ENCODE data around the gene SH3RF2.
"Not testable (repeated sequence)": the region's sequence is repeated elsewhere in the genome, so short reads cannot be mapped to it uniquely, and the experiment has no call there.

The SH3RF2 gene

GRCh38 chr5:146006470-146007190 lies 70.3 kb downstream of the SH3RF2 start:
- Histone ChIP-seq H3K27me3 (ENCODE audit: control insufficient read depth, insufficient read depth, low read length) (no peaks in the 10 kb centered on the region), H3K9ac (ENCODE audit: low read length) (no peak overlapping the region), H3K27ac (ENCODE audit: low read depth, low read length) (no peak overlapping the region), H3K36me3 (ENCODE audit: control insufficient read depth, insufficient read depth, low read length) (no peaks in the 10 kb centered on the region), H3K4me3 (ENCODE audit: low read depth, low read length) (no peak overlapping the region), H3K4me1 (ENCODE audit: control insufficient read depth, insufficient read depth, low read length) (no peaks in the 10 kb centered on the region), H3K9me3 (ENCODE audit: control insufficient read depth, insufficient read depth, low read depth, low read length) (no peaks in the 10 kb centered on the region)

DNA sequence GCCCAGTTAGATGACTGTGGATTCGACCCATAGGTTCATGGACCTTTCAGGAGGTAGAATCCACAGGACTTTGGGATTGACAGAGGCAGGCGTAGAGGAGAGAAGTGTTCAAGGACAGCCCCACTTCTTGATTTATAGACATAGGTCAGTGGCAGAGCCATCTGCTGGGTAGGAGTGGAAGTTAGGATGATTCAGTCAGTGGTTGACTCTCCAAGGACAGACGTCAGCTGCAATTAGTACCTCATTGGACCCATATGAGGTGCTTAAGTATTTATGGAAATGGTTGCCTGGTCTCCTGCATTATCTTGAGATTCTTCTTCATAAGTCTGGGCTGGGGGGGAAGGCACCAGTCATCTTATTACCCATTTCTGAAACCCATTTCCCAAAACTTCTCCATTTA lies 70.9 kb downstream of the SH3RF2 start:
- H3K36me3 ChIP-seq (ENCODE audit: control insufficient read depth, insufficient read depth, low read length), result no peaks in the 10 kb centered on the region
- no peaks in the 10 kb centered on the region for H3K9me3 ChIP-seq (ENCODE audit: control insufficient read depth, insufficient read depth, low read depth, low read length)
- no peak overlapping the region for H3K9ac ChIP-seq (ENCODE audit: low read length)

DNA sequence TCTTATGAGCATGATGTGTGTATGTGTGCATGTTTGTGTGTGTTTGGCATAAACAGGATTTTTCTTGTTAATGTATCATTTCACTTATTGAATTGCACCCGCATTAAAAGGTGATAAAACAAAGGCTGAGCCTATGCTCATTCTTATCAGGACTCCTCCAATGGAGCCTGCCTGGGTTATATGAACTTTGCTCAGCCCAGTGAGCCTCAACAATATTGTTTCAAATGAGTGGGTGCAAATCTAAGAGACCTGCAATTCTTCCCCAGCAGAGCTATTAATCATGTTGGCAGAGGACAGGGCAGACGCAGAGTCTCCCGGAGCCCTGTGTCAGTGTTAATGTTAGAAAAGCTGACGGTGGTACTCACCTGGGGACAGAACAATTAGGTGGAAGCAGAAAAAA lies 71.6 kb downstream of the SH3RF2 start:
- Histone ChIP-seq H3K9ac (ENCODE audit: low read length) (no peak overlapping the region), H3K4me3 (ENCODE audit: low read depth, low read length) (no peak overlapping the region), H3K36me3 (ENCODE audit: control insufficient read depth, insufficient read depth, low read length) (no peaks in the 10 kb centered on the region), H3K27me3 (ENCODE audit: control insufficient read depth, insufficient read depth, low read length) (no peaks in the 10 kb centered on the region), H3K4me1 (ENCODE audit: control insufficient read depth, insufficient read depth, low read length) (no peaks in the 10 kb centered on the region), H3K27ac (ENCODE audit: low read depth, low read length) (no peak overlapping the region), H3K9me3 (ENCODE audit: control insufficient read depth, insufficient read depth, low read depth, low read length) (no peaks in the 10 kb centered on the region)

More for the DNA sequence above, 70.9 kb downstream of the SH3RF2 start:
- Histone ChIP-seq H3K4me3 (ENCODE audit: low read depth, low read length) (no peak overlapping the region), H3K27me3 (ENCODE audit: control insufficient read depth, insufficient read depth, low read length) (no peaks in the 10 kb centered on the region), H3K27ac (ENCODE audit: low read depth, low read length) (no peak overlapping the region), H3K4me1 (ENCODE audit: control insufficient read depth, insufficient read depth, low read length) (no peaks in the 10 kb centered on the region)

GRCh38 chr5:146009020-146009419 lies 72.6 kb downstream of the SH3RF2 start:
- no peaks in the 10 kb centered on the region for H3K4me1 ChIP-seq (ENCODE audit: control insufficient read depth, insufficient read depth, low read length)
- H3K4me3 ChIP-seq (ENCODE audit: low read depth, low read length), result no peak overlapping the region
- H3K9ac ChIP-seq (ENCODE audit: low read length), result no peak overlapping the region
- no peak overlapping the region for H3K27ac ChIP-seq (ENCODE audit: low read depth, low read length)
- no peaks in the 10 kb centered on the region for H3K36me3 ChIP-seq (ENCODE audit: control insufficient read depth, insufficient read depth, low read length)
- H3K9me3 ChIP-seq (ENCODE audit: control insufficient read depth, insufficient read depth, low read depth, low read length), result no peaks in the 10 kb centered on the region
- no peaks in the 10 kb centered on the region for H3K27me3 ChIP-seq (ENCODE audit: control insufficient read depth, insufficient read depth, low read length)

DNA sequence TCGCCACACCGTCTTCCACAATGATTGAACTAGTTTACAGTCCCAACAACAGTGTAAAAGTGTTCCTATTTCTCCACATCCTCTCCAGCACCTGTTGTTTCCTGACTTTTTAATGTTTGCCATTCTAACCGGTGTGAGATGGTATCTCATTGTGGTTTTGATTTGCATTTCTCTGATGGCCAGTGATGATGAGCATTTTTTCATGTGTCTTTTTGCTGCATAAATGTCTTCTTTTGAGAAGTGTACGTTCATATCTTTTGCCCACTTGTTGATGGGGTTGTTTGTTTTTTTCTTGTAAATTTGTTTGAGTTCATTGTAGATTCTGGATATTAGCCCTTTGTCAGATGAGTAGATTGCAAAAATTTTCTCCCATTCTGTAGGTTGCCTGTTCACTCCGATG lies 74.1 kb downstream of the SH3RF2 start:
- not testable (repeated sequence) for H3K27me3 ChIP-seq (ENCODE audit: control insufficient read depth, insufficient read depth, low read length); H3K27ac ChIP-seq (ENCODE audit: low read depth, low read length); H3K4me3 ChIP-seq (ENCODE audit: low read depth, low read length); H3K36me3 ChIP-seq (ENCODE audit: control insufficient read depth, insufficient read depth, low read length); H3K9me3 ChIP-seq (ENCODE audit: control insufficient read depth, insufficient read depth, low read depth, low read length); H3K9ac ChIP-seq (ENCODE audit: low read length); H3K4me1 ChIP-seq (ENCODE audit: control insufficient read depth, insufficient read depth, low read length)

- Histone ChIP-seq H3K9ac (ENCODE audit: low read length) (no peak overlapping the region), H3K27ac (ENCODE audit: low read depth, low read length) (no peak overlapping the region), H3K27me3 (ENCODE audit: control insufficient read depth, insufficient read depth, low read length) (no peaks in the 10 kb centered on the region), H3K4me3 (ENCODE audit: low read depth, low read length) (no peak overlapping the region), H3K36me3 (ENCODE audit: control insufficient read depth, insufficient read depth, low read length) (no peaks in the 10 kb centered on the region), H3K9me3 (ENCODE audit: control insufficient read depth, insufficient read depth, low read depth, low read length) (no peaks in the 10 kb centered on the region), H3K4me1 (ENCODE audit: control insufficient read depth, insufficient read depth, low read length) (no peaks in the 10 kb centered on the region)
These were observed 77.4 kb downstream of the SH3RF2 start for GRCh38 chr5:146013761-146014160.

- H3K27ac ChIP-seq (ENCODE audit: low read depth, low read length), result no peak overlapping the region
- no peaks in the 10 kb centered on the region for H3K36me3 ChIP-seq (ENCODE audit: control insufficient read depth, insufficient read depth, low read length)
- H3K27me3 ChIP-seq (ENCODE audit: control insufficient read depth, insufficient read depth, low read length), result no peaks in the 10 kb centered on the region
- no peaks in the 10 kb centered on the region for H3K4me1 ChIP-seq (ENCODE audit: control insufficient read depth, insufficient read depth, low read length)
- no peaks in the 10 kb centered on the region for H3K9me3 ChIP-seq (ENCODE audit: control insufficient read depth, insufficient read depth, low read depth, low read length)
- no peak overlapping the region for H3K9ac ChIP-seq (ENCODE audit: low read length)
- no peak overlapping the region for H3K4me3 ChIP-seq (ENCODE audit: low read depth, low read length)
These were observed 78.6 kb downstream of the SH3RF2 start for GRCh38 chr5:146015001-146015400.

DNA sequence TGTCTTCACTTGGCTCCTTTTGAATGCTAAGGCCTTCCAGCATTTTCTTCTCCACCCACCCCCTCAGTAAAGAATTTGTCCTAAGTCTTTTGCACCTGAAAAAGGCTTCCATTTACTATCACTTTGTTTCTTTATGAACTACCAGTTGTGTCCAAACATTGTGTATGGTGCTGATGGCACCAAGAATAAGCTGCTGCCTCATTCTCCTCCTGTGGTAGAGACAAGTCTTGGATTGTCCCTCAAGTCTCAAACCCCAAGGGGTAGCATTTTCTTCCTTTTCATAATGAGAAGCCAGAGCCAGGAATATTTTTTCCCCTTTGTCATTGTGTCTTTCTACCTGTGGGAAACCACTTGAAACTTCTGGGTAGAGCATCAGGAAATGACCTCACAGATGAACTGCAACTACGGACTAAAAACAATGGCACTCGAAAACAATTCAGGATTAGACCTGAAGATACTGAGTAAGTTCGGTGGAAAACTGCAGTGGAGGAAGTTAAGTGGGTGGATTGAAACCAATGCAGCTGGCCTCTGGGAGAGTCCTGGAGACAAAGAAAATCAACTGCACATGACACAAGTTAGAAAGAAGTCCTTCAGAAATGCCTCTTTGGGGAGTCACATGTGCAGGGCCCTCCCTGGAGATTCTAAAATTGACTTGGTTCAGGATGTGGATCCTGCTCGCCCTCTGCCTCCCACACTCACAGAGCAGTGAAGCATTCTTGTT lies 80.5 kb downstream of the SH3RF2 start:
- no peaks in the 10 kb centered on the region for H3K27me3 ChIP-seq (ENCODE audit: control insufficient read depth, insufficient read depth, low read length)
- no peak overlapping the region for H3K4me3 ChIP-seq (ENCODE audit: low read depth, low read length)
- H3K9ac ChIP-seq (ENCODE audit: low read length), result no peak overlapping the region
- H3K36me3 ChIP-seq (ENCODE audit: control insufficient read depth, insufficient read depth, low read length), result no peaks in the 10 kb centered on the region
- no peak overlapping the region for H3K27ac ChIP-seq (ENCODE audit: low read depth, low read length)
- no peaks in the 10 kb centered on the region for H3K9me3 ChIP-seq (ENCODE audit: control insufficient read depth, insufficient read depth, low read depth, low read length)
- H3K4me1 ChIP-seq (ENCODE audit: control insufficient read depth, insufficient read depth, low read length), result no peaks in the 10 kb centered on the region

DNA sequence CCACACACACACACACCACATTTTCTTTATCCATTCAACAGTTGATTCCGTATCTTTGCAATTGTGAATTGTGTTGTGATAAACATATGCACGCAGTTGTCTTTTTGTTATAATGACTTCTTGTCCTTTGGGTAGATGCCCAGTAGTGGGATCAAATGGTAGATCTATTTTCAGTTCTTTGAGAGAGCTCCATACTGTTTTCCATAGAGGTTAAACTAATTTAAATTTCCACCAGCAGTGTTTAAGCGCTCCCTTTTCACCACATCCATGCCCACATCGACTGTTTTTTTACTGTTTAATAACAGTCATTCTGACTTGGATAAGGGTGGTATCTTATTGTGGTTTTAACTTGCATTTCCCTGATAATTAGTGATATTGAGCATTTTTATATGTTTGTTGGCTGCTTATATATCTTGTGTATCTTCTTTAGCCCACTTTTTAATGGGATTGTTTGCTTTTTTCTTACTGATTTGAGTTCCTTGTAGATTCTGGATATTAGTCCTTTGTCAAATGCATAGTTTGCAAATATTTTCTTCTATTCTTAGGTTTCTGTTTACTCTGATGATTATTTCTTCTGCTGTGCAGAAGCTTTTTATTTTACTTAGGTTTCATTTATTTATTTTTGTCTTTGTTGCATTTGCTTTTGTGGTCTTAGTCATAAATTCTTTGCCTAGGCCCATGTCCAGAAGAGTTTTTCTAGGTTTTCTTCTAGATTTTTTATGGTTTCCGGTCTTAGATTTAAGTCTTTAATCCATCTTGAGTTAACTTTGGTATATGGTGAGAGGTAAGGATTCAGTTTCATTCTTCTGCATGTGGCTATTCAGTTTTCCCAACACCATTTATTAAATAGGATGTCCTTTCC lies 82.4 kb downstream of the SH3RF2 start:
- Histone ChIP-seq H3K9ac (ENCODE audit: low read length) (no peak overlapping the region), H3K36me3 (ENCODE audit: control insufficient read depth, insufficient read depth, low read length) (no peaks in the 10 kb centered on the region), H3K4me1 (ENCODE audit: control insufficient read depth, insufficient read depth, low read length) (no peaks in the 10 kb centered on the region)

GRCh38 chr5:146020100-146020499 lies 83.7 kb downstream of the SH3RF2 start:
- no peaks in the 10 kb centered on the region for H3K9me3 ChIP-seq (ENCODE audit: control insufficient read depth, insufficient read depth, low read depth, low read length)
- no peaks in the 10 kb centered on the region for H3K27me3 ChIP-seq (ENCODE audit: control insufficient read depth, insufficient read depth, low read length)
- H3K4me1 ChIP-seq (ENCODE audit: control insufficient read depth, insufficient read depth, low read length), result peaks cover 4% of the 10 kb centered on the region
- H3K36me3 ChIP-seq (ENCODE audit: control insufficient read depth, insufficient read depth, low read length), result no peaks in the 10 kb centered on the region
- H3K9ac ChIP-seq (ENCODE audit: low read length), result no peak overlapping the region
- H3K27ac ChIP-seq (ENCODE audit: low read depth, low read length), result no peak overlapping the region
- H3K4me3 ChIP-seq (ENCODE audit: low read depth, low read length), result no peak overlapping the region

More for the DNA sequence above, 82.4 kb downstream of the SH3RF2 start:
- Histone ChIP-seq H3K4me3 (ENCODE audit: low read depth, low read length) (no peak overlapping the region), H3K9me3 (ENCODE audit: control insufficient read depth, insufficient read depth, low read depth, low read length) (no peaks in the 10 kb centered on the region), H3K27ac (ENCODE audit: low read depth, low read length) (no peak overlapping the region), H3K27me3 (ENCODE audit: control insufficient read depth, insufficient read depth, low read length) (no peaks in the 10 kb centered on the region)

DNA sequence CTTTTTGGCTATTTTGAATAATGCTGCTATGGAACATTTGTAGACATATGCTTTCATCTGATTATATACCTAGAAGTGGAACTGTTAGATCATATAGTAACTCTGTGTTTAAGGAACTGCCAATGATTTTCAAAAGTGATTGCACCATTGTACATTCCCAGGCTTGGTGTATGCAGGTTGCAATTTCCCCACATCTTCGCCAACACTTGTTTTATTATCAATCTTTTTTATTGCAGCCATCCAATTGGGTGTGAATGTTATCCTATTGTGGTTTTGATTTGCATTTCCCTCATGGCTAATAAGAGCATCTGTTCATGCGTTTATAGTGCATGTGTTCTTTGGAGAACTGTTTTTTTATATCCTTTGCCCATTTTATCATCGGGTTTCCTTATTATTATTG lies 87.7 kb downstream of the SH3RF2 start:
- Histone ChIP-seq H3K9me3 (ENCODE audit: control insufficient read depth, insufficient read depth, low read depth, low read length) (no peaks in the 10 kb centered on the region), H3K9ac (ENCODE audit: low read length) (no peak overlapping the region), H3K27me3 (ENCODE audit: control insufficient read depth, insufficient read depth, low read length) (no peaks in the 10 kb centered on the region), H3K27ac (ENCODE audit: low read depth, low read length) (no peak overlapping the region), H3K36me3 (ENCODE audit: control insufficient read depth, insufficient read depth, low read length) (no peaks in the 10 kb centered on the region), H3K4me3 (ENCODE audit: low read depth, low read length) (no peak overlapping the region), H3K4me1 (ENCODE audit: control insufficient read depth, insufficient read depth, low read length) (peaks cover 31% of the 10 kb centered on the region)

All from HUES6 (cell line).